Fibroblast of skin of back (primary cell): Measurements from ENCODE around the gene ADSL. TPM values are rescaled to one million over a fixed set of nuclear protein-coding genes. Genes with fewer than 3 reads are reported as not detected.
"Not testable (repeated sequence)": the region's sequence is repeated elsewhere in the genome, so short reads cannot be mapped to it uniquely, and the experiment has no call there.

Source experiments
- DNase-seq: peaks from one replicate; pipeline ENCODE4 v3.0.0-alpha.2; 2013
- polyA plus RNA-seq, 2 experiments: library from polyadenylated mRNA; unstranded; fragments of 120-200 nt; gene quantifications; one replicate each; pipeline ENCODE4 v1.2.1, GENCODE V29; 2013; ENCODE audit not compliant: insufficient read length in 2 of 2

Gene ADSL
- 90.7 TPM for polyA plus RNA-seq (2013, experiment 1 of 2; ENCODE audit: insufficient read length)
- 78.2 TPM for polyA plus RNA-seq (2013, experiment 2 of 2; ENCODE audit: insufficient read length)

- peak; percentile 87 for DNase-seq
Observed at GRCh38 chr22:40346185-40347118, at the start of gene ADSL. TSS of gene ADSL (plus strand) at chr22:40346500. CDS start at chr22:40346559, 59 bp downstream.

DNA sequence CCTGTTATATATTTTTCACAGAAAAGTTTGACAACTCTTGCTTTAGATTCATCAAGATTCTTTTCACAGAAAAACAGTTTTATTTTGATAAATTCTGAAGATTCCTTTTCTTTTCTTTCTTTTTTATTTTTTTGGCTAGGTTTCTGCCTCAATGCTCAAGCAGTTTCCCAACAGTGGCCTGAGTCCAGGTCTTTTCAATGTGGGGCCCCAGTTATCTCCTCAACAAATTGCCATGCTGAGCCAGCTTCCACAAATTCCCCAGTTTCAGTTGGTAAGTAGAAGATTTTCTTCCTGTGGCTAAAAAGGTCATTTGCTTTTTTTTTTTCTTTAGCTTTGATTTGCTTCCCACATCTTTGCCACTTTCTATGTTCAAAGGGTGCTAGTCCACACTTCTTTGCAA is 46.0 kb upstream of the ADSL start:
- DNase-seq = no peak

- DNase-seq = no peak
Observed at GRCh38 chr22:40300884-40301672, 45.2 kb upstream of the ADSL start.

DNA sequence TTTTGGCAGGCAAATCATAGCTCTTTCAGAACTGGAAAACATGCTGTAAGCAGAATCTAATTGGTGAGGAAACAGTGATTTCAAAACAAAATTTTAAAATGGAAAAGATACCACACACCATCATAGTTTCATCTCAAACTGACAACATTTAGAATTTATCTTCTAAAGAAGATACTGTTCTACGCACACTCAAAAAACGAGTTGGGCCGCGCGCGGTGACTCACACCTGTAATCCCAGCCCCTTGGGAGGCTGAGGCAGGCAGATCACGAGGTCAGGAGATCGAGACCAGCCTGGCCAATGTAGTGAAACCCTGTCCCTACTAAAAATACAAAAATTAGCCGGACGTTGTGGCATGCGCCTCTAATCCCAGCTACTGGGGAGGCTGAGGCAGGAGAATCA is 44.2 kb upstream of the ADSL start:
- no peak for DNase-seq

- no peak for DNase-seq
Observed at GRCh38 chr22:40305625-40306024, 40.7 kb upstream of the ADSL start.

DNA sequence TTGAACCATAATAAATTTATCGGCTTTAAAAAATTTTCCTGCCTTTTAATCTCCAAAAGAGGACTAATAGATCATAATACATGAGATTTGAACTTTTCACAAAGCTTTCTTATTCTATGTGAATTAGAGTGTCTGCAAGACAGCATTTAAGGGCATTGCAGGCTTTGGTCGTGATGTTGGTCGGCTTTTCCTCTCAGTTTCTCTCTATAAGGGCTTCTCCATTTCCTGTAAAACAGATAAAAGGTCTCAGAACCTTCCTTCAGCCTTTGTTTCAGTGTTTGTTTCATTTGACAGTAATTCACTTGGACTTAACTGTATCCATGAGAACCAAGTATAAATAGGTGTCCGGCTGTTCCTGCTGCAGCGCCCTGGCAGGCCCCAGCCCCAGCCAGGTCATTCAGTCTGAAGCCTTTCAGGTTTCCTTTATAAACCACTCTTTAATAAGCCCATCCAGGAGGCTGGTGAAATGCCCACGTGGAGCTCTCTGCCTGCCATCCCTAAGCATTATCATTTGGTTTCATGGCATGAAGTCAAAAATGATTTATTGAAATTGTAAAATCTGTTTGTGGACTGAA is 37.2 kb upstream of the ADSL start:
- no peak for DNase-seq

DNA sequence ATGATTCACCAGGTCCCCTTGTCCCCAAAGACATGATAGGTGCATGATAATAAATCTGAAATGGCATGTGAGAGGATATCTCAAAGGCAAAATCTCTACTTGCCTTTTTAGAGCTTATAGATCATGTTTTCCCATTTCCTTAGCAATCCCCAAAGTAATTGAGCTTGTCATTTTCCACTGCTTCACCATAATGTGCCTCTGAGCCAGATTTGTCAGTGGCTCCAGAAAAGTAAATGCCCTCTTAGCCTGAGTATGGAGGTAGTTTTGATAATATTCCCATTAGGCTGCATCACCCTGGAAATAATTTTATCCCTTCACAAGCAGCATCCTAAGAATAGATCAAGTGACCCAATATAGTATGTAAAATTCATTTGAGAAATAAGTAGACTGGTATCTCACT is 36.7 kb upstream of the ADSL start:
- DNase-seq = no peak

- peak; percentile 91 for DNase-seq
Observed at GRCh38 chr22:40310081-40310767, 36.1 kb upstream of the ADSL start.

GRCh38 chr22:40310768-40311120 is 35.6 kb upstream of the ADSL start:
- DNase-seq = no peak

- DNase-seq = not testable (repeated sequence)
Observed at GRCh38 chr22:40311646-40312045, 34.7 kb upstream of the ADSL start.

DNA sequence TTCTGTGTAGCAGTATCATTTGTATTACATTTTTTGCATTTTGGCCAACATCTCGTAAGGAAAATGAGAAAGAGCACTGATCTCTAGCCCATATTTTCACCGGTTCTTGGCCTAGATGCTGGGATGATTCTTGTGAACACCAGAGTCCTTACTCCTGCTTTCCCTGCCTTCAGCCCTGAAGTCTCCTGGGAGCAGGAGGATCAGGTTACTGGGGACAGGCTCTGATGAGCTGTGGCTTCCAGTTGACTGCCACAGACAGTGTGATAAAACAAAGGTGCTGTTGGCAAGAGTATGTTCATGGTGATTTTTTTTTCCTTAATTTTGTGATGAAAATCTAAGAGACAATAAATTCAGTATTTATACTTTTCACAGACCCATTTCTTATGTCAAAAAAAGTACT is 34.2 kb upstream of the ADSL start:
- DNase-seq = peak; percentile 27

DNA sequence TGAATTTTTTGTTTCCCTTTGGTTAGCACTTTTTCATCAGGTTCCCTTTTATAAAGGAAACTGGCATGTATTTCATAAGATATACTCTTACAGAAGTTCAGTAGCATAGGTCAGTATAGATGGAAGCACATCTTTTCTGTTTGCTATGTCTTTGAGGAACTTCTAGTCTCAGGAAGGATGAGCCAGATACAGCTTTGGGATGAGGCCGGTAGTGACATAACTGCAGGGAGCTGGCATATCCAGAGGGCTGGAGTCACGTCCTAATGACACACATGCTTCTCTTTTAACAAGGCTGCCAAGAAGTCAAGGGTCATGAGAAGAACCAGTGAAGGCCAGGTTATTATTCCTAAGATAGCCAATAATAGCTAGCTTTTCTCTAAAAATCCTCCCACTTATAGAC is 33.3 kb upstream of the ADSL start:
- no peak for DNase-seq

DNA sequence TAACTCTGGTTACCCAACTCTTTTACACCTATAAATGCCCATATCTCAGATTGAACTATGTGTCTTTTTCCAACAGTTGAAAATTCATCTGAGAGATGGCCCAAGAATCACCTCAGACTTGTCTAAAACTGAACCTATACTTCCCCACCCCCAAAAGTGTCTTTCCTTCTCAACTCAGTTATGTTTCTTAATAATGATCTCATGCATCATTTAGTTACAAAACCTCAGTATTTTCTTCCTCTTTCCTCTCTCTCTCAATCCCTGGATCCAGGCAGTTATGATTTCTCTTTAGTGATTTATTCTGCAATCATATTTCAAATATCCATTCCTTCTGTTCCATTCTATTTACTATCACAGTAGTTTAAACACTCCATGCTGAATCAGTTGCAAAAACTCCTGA is 32.3 kb upstream of the ADSL start:
- no peak for DNase-seq

- no peak for DNase-seq
Observed at GRCh38 chr22:40320687-40321086, 25.6 kb upstream of the ADSL start.

- DNase-seq = no peak
Observed at GRCh38 chr22:40322021-40322420, 24.3 kb upstream of the ADSL start.

DNA sequence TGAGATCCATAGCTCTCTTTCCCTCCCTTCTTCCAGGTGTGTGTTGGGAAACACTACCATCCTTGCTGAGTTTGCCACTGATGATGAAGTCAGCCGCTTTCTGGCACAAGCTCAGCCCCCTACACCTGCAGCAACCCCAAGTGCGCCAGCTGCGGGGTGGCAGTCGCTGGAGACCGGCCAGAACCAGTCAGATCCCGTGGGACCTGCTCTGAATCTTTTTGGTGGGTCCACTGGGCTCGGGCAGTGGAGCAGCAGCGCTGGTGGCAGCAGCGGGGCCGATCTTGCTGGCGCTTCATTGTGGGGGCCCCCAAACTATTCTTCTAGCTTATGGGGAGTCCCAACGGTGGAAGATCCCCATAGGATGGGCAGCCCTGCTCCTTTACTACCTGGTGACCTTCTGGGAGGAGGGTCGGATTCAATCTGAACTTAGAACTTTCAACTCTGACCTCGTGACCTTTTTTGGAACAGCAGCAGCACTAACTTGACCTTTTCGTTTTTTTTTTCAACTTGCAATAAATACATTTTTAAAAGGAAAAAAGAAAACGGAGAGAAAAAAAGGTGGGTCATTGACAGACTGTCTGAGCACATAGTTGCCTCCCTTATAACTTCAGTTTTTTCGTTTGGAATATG is 23.4 kb upstream of the ADSL start:
- DNase-seq = no peak

DNA sequence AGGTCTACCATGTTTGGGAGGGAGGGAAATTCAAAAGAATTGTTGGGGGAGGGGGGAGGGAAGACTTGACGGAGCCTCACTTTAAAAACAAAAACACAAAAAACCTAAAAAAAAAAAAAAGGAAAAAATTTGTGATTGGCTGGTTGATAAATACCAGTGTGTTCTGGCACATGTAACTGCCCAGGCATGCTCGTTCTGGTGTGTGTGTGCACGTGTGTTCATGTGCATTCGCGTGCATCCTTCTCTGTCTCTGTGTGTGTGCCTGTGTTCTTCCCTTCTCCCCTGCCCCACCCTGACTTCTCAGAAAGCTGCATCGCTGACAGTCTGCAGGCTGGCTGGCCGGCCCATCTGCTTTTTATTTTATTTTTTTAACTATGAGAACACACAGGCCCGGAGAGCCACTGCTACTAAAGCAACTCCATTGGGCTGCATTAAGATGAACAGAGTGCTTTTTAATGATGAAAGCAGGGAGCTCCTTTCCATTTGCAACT is 22.6 kb upstream of the ADSL start:
- DNase-seq = no peak

GRCh38 chr22:40324468-40325305 is 21.6 kb upstream of the ADSL start:
- no peak for DNase-seq

DNA sequence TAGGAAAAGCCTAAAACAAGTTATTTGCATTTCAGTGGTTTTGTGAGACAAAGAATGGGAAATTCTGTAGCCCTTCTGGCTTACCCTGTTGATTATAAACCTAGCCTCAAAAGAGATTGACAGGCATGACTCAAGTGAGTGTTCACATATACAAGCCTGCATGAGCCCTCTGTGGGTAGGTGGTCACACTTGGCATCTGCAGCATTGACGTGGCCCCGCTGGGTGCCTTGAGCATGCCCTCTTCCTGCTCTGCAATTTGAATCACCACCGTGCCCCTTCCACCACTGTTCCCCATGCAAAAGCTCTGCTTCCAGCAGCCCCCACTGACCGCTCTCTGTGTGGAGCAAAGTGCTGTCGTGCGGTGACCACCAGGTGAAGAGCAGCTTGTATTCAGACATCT is 21.0 kb upstream of the ADSL start:
- no peak for DNase-seq

DNA sequence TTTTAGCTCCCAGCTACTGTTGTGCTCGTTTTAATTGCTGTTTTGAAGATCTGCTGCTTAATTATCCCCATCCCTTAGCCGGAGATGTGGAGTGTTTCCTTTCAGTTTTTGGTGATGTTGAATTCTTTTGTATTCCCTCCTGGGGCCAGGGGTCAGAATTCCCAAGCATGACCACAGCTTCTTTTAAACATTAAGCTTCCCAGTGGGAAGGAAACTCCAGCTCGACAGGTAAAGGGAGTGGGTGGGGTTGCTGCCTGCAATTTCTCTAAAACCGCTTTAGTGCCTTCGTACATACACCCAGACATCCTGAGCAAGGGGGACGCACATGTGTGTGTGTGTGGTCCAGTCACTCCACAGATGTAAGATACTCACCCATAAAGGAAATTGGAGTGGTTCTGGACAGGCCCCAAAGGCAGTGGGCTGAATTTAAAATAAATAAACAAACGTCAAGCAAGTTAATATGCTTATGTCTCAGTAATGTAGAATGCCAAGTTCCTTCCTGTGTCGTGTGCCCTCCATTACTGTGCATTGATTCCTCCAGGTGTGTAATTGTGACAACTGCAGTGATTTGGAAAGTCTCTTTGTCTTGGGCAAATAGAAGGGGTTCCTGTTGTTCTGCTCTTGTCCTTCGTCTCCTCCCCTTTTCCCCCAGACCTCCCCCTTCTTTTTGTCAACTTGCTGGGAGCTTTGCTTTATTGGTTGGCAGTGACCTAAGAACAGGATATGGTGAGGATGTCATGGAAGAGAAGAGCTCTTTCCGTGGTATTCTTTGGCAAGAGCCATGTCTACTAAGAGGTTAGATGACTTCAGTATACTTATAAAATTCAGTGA is 19.2 kb upstream of the ADSL start:
- peak; percentile 34 for DNase-seq
